ENCODE results near the gene PTHLH. TPM values are rescaled to one million over a fixed set of nuclear protein-coding genes. Genes with fewer than 3 reads are reported as not detected.

PTHLH gene
- total RNA-seq, 1 donor from 2014 or later: 7.9 TPM

GRCh38 chr12:28014196-28014595 is 41.7 kb upstream of the PTHLH start:
- Histone ChIP-seq H3K9me3 (no peaks in the 10 kb centered on the region), H3K27me3 (no peaks in the 10 kb centered on the region), H3K36me3 (no peaks in the 10 kb centered on the region), H3K4me3 (no peak overlapping the region), H3K27ac (no peak overlapping the region), H3K4me1 (no peaks in the 10 kb centered on the region)
- intact Hi-C loops (cut with DNase I): no loop called here
- TF ChIP-seq POLR2A (IDR thresholded peaks at IDR 0.05): no peak
- no peak for TF ChIP-seq POLR2AphosphoS5 (IDR thresholded peaks at IDR 0.05; ENCODE audit: insufficient read depth in 1 of 2, low read depth in 1 of 2)
- no peak for TF ChIP-seq CTCF (IDR thresholded peaks at IDR 0.05)
- no peak for DNase-seq (ENCODE audit: extremely low spot score in 2 of 2)

- intact Hi-C loops (cut with DNase I): no loop called here
- no peak for DNase-seq (ENCODE audit: extremely low spot score in 2 of 2)
- Histone ChIP-seq H3K27me3 (no peaks in the 10 kb centered on the region), H3K4me1 (no peaks in the 10 kb centered on the region), H3K27ac (no peak overlapping the region), H3K4me3 (no peak overlapping the region), H3K9me3 (no peaks in the 10 kb centered on the region), H3K36me3 (no peaks in the 10 kb centered on the region)
- no peak for TF ChIP-seq CTCF (IDR thresholded peaks at IDR 0.05)
- TF ChIP-seq POLR2AphosphoS5 (IDR thresholded peaks at IDR 0.05; ENCODE audit: insufficient read depth in 1 of 2, low read depth in 1 of 2): no peak
- TF ChIP-seq POLR2A (IDR thresholded peaks at IDR 0.05): no peak
Measured at GRCh38 chr12:28012333-28012918, 39.9 kb upstream of the PTHLH start.

GRCh38 chr12:28010036-28010435 is 37.5 kb upstream of the PTHLH start:
- Histone ChIP-seq H3K4me1 (no peaks in the 10 kb centered on the region), H3K27ac (no peak overlapping the region), H3K27me3 (no peaks in the 10 kb centered on the region), H3K9me3 (no peaks in the 10 kb centered on the region), H3K36me3 (no peaks in the 10 kb centered on the region), H3K4me3 (no peak overlapping the region)
- TF ChIP-seq POLR2A (IDR thresholded peaks at IDR 0.05) (no peak), POLR2AphosphoS5 (IDR thresholded peaks at IDR 0.05; ENCODE audit: insufficient read depth in 1 of 2, low read depth in 1 of 2) (no peak), CTCF (IDR thresholded peaks at IDR 0.05) (no peak)
- no peak for DNase-seq (ENCODE audit: extremely low spot score in 2 of 2)
- intact Hi-C loops (cut with DNase I): no loop called here

- TF ChIP-seq POLR2AphosphoS5 (IDR thresholded peaks at IDR 0.05; ENCODE audit: insufficient read depth in 1 of 2, low read depth in 1 of 2): no peak
- no peak for TF ChIP-seq CTCF (IDR thresholded peaks at IDR 0.05)
- no peak for TF ChIP-seq POLR2A (IDR thresholded peaks at IDR 0.05)
- H3K27ac ChIP-seq: no peak overlapping the region
- H3K9me3 ChIP-seq: no peaks in the 10 kb centered on the region
- peaks cover 7% of the 10 kb centered on the region for H3K4me1 ChIP-seq
- no peaks in the 10 kb centered on the region for H3K27me3 ChIP-seq
- no peak overlapping the region for H3K4me3 ChIP-seq
- H3K36me3 ChIP-seq: no peaks in the 10 kb centered on the region
- intact Hi-C loops (cut with DNase I): no loop called here
- DNase-seq (ENCODE audit: extremely low spot score in 2 of 2): no peak
Measured at GRCh38 chr12:27999970-28000369, 27.4 kb upstream of the PTHLH start.

- no peak overlapping the region for H3K4me3 ChIP-seq
- intact Hi-C loops (cut with DNase I): no loop called here
- H3K9me3 ChIP-seq: no peaks in the 10 kb centered on the region
- H3K36me3 ChIP-seq: no peaks in the 10 kb centered on the region
- DNase-seq (ENCODE audit: extremely low spot score in 2 of 2): no peak
- no peak for TF ChIP-seq POLR2AphosphoS5 (IDR thresholded peaks at IDR 0.05; ENCODE audit: insufficient read depth in 1 of 2, low read depth in 1 of 2)
- TF ChIP-seq CTCF (IDR thresholded peaks at IDR 0.05): no peak
- no peak for TF ChIP-seq POLR2A (IDR thresholded peaks at IDR 0.05)
- no peaks in the 10 kb centered on the region for H3K27me3 ChIP-seq
- H3K27ac ChIP-seq: no peak overlapping the region
- peaks cover 7% of the 10 kb centered on the region for H3K4me1 ChIP-seq
Measured at GRCh38 chr12:27999521-27999920, 27.0 kb upstream of the PTHLH start.
